ENCODE results near the gene ZNF598. TPM values are rescaled to one million over a fixed set of nuclear protein-coding genes. Genes with fewer than 3 reads are reported as not detected.

ZNF598 gene
- polyA plus RNA-seq, 1 donor from 2014 or later = 22.1 TPM

GRCh38 chr16:2053897-2054296 is 44.3 kb upstream of the ZNF598 start:
- Histone ChIP-seq H3K79me2 (replicated peaks; ENCODE audit: insufficient read depth, low read length) (peaks cover 2% of the 10 kb centered on the region), H3K9ac (ENCODE audit: low read length) (no peak overlapping the region), H2AFZ (ENCODE audit: low read depth, low read length) (no peak overlapping the region), H3K27ac (ENCODE audit: low read length) (no peak overlapping the region), H3K4me2 (ENCODE audit: low read length) (no peak overlapping the region), H3K36me3 (ENCODE audit: insufficient read depth, low read length) (no peaks in the 10 kb centered on the region), H3K27me3 (ENCODE audit: insufficient read depth, low read depth, low read length) (no peaks in the 10 kb centered on the region), H3K9me3 (ENCODE audit: low read length) (no peaks in the 10 kb centered on the region), H3F3A (ENCODE audit: insufficient read depth, low read length, poor library complexity, severe bottlenecking) (no peaks in the 10 kb centered on the region), H4K20me1 (ENCODE audit: insufficient read depth) (no peaks in the 10 kb centered on the region), H3K4me3 (ENCODE audit: low read length) (no peak overlapping the region), H3K9me2 (ENCODE audit: insufficient read depth, low read length) (no peaks in the 10 kb centered on the region)
- TF ChIP-seq POLR2AphosphoS5 (IDR thresholded peaks at IDR 0.05) (no peak), MXI1 (conservative IDR thresholded peaks at IDR 0.05; ENCODE audit: poor library complexity, severe bottlenecking) (no peak), EP300 (conservative IDR thresholded peaks at IDR 0.05; ENCODE audit: poor library complexity, severe bottlenecking) (no peak)
- TF ChIP-seq, protein P1, sequence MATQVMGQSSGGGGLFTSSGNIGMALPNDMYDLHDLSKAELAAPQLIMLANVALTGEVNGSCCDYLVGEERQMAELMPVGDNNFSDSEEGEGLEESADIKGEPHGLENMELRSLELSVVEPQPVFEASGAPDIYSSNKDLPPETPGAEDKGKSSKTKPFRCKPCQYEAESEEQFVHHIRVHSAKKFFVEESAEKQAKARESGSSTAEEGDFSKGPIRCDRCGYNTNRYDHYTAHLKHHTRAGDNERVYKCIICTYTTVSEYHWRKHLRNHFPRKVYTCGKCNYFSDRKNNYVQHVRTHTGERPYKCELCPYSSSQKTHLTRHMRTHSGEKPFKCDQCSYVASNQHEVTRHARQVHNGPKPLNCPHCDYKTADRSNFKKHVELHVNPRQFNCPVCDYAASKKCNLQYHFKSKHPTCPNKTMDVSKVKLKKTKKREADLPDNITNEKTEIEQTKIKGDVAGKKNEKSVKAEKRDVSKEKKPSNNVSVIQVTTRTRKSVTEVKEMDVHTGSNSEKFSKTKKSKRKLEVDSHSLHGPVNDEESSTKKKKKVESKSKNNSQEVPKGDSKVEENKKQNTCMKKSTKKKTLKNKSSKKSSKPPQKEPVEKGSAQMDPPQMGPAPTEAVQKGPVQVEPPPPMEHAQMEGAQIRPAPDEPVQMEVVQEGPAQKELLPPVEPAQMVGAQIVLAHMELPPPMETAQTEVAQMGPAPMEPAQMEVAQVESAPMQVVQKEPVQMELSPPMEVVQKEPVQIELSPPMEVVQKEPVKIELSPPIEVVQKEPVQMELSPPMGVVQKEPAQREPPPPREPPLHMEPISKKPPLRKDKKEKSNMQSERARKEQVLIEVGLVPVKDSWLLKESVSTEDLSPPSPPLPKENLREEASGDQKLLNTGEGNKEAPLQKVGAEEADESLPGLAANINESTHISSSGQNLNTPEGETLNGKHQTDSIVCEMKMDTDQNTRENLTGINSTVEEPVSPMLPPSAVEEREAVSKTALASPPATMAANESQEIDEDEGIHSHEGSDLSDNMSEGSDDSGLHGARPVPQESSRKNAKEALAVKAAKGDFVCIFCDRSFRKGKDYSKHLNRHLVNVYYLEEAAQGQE (IDR thresholded peaks at IDR 0.05; ENCODE audit: borderline replicate concordance) = no peak
- TF ChIP-seq, protein P2, sequence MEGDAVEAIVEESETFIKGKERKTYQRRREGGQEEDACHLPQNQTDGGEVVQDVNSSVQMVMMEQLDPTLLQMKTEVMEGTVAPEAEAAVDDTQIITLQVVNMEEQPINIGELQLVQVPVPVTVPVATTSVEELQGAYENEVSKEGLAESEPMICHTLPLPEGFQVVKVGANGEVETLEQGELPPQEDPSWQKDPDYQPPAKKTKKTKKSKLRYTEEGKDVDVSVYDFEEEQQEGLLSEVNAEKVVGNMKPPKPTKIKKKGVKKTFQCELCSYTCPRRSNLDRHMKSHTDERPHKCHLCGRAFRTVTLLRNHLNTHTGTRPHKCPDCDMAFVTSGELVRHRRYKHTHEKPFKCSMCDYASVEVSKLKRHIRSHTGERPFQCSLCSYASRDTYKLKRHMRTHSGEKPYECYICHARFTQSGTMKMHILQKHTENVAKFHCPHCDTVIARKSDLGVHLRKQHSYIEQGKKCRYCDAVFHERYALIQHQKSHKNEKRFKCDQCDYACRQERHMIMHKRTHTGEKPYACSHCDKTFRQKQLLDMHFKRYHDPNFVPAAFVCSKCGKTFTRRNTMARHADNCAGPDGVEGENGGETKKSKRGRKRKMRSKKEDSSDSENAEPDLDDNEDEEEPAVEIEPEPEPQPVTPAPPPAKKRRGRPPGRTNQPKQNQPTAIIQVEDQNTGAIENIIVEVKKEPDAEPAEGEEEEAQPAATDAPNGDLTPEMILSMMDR (IDR thresholded peaks at IDR 0.05; ENCODE audit: poor library complexity, severe bottlenecking) = no peak

DNA sequence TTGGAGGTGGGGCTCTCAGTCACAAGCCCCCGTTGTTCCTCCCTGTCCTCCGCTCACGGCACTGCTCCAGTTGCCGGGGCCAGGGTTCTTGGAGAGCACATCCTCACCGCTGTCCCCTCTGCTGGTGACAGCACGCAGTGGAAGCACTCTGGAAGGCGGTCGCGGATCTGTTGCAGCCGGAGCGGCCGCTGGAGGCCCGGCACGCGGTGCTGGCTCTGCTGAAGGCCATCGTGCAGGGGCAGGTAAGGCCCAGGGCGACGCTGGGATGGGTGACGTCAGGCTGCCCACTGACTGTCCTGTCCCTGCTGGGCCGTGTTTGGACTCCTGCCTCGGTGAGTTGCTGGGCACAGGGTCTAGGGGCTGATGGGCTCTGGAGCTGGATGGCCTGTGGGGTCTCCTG is 43.6 kb upstream of the ZNF598 start:
- Histone ChIP-seq H3K9me3 (ENCODE audit: low read length) (no peaks in the 10 kb centered on the region), H2AFZ (ENCODE audit: low read depth, low read length) (no peak overlapping the region), H3K36me3 (ENCODE audit: insufficient read depth, low read length) (no peaks in the 10 kb centered on the region), H3K27me3 (ENCODE audit: insufficient read depth, low read depth, low read length) (no peaks in the 10 kb centered on the region), H3K9me2 (ENCODE audit: insufficient read depth, low read length) (no peaks in the 10 kb centered on the region), H3K27ac (ENCODE audit: low read length) (no peak overlapping the region), H3K4me3 (ENCODE audit: low read length) (no peak overlapping the region), H3F3A (ENCODE audit: insufficient read depth, low read length, poor library complexity, severe bottlenecking) (no peaks in the 10 kb centered on the region), H3K79me2 (replicated peaks; ENCODE audit: insufficient read depth, low read length) (peaks cover 9% of the 10 kb centered on the region), H4K20me1 (ENCODE audit: insufficient read depth) (no peaks in the 10 kb centered on the region), H3K9ac (ENCODE audit: low read length) (no peak overlapping the region), H3K4me2 (ENCODE audit: low read length) (no peak overlapping the region)
- no peak for TF ChIP-seq SMC3 (conservative IDR thresholded peaks at IDR 0.05; ENCODE audit: poor library complexity)
- TF ChIP-seq, protein P1 (IDR thresholded peaks at IDR 0.05; ENCODE audit: borderline replicate concordance) = no peak
- TF ChIP-seq, protein P2 (IDR thresholded peaks at IDR 0.05; ENCODE audit: poor library complexity, severe bottlenecking) = no peak
- no peak for TF ChIP-seq POLR2AphosphoS5 (IDR thresholded peaks at IDR 0.05)
- no peak for TF ChIP-seq EP300 (conservative IDR thresholded peaks at IDR 0.05; ENCODE audit: poor library complexity, severe bottlenecking)
- no peak for TF ChIP-seq RAD21 (conservative IDR thresholded peaks at IDR 0.05)
- TF ChIP-seq EZH2 (IDR thresholded peaks at IDR 0.05; ENCODE audit: borderline replicate concordance, insufficient read depth, low read length, poor library complexity, severe bottlenecking) = no peak
